ENCODE results near the gene TRPV4.

Gene TRPV4

GRCh38 chr12:109789526-109790048 is 43.6 kb downstream of the TRPV4 start:
- H2AFZ ChIP-seq (ENCODE audit: low read depth): no peak overlapping the region
- H3K4me2 ChIP-seq: no peak overlapping the region
- no peaks in the 10 kb centered on the region for H4K20me1 ChIP-seq (ENCODE audit: insufficient read depth)
- no peaks in the 10 kb centered on the region for H3K36me3 ChIP-seq (ENCODE audit: insufficient read depth)
- no peaks in the 10 kb centered on the region for H3K4me1 ChIP-seq (ENCODE audit: low read depth, poor library complexity, severe bottlenecking)
- H3K79me2 ChIP-seq (ENCODE audit: insufficient read depth, low read depth): no peaks in the 10 kb centered on the region
- H3K27me3 ChIP-seq (ENCODE audit: insufficient read depth, low read depth): no peaks in the 10 kb centered on the region; the same call in 1 of the 2 replicates
- no peak overlapping the region for H3K9ac ChIP-seq
- TF ChIP-seq CTCF (conservative IDR thresholded peaks at IDR 0.05; ENCODE audit: low read depth, low read length): no peak
- no peak overlapping the region for H3K27ac ChIP-seq
- no peak overlapping the region for H3K4me3 ChIP-seq (IDR thresholded peaks at IDR 0.05; ENCODE audit: insufficient read depth, low read depth, low read length)

- Histone ChIP-seq H3K79me2 (ENCODE audit: insufficient read depth, low read depth) (no peaks in the 10 kb centered on the region), H3K27me3 (ENCODE audit: insufficient read depth, low read depth) (no peaks in the 10 kb centered on the region), H2AFZ (ENCODE audit: low read depth) (no peak overlapping the region), H4K20me1 (ENCODE audit: insufficient read depth) (no peaks in the 10 kb centered on the region), H3K27ac (no peak overlapping the region), H3K4me2 (no peak overlapping the region), H3K36me3 (ENCODE audit: insufficient read depth) (no peaks in the 10 kb centered on the region), H3K9ac (no peak overlapping the region), H3K4me1 (ENCODE audit: low read depth, poor library complexity, severe bottlenecking) (no peaks in the 10 kb centered on the region), H3K4me3 (IDR thresholded peaks at IDR 0.05; ENCODE audit: insufficient read depth, low read depth, low read length) (no peak overlapping the region)
- TF ChIP-seq CTCF (conservative IDR thresholded peaks at IDR 0.05; ENCODE audit: low read depth, low read length): no peak
Measured at GRCh38 chr12:109786799-109787198, 46.4 kb downstream of the TRPV4 start.

- H2AFZ ChIP-seq (ENCODE audit: low read depth): no peak overlapping the region
- H3K79me2 ChIP-seq (ENCODE audit: insufficient read depth, low read depth): no peaks in the 10 kb centered on the region
- H3K4me3 ChIP-seq (IDR thresholded peaks at IDR 0.05; ENCODE audit: insufficient read depth, low read depth, low read length): no peak overlapping the region
- H3K27ac ChIP-seq: no peak overlapping the region
- no peaks in the 10 kb centered on the region for H3K27me3 ChIP-seq (ENCODE audit: insufficient read depth, low read depth)
- TF ChIP-seq CTCF (conservative IDR thresholded peaks at IDR 0.05; ENCODE audit: low read depth, low read length): no peak
- no peak overlapping the region for H3K9ac ChIP-seq
- no peak overlapping the region for H3K4me2 ChIP-seq
- H4K20me1 ChIP-seq (ENCODE audit: insufficient read depth): no peaks in the 10 kb centered on the region
- no peaks in the 10 kb centered on the region for H3K36me3 ChIP-seq (ENCODE audit: insufficient read depth)
- H3K4me1 ChIP-seq (ENCODE audit: low read depth, poor library complexity, severe bottlenecking): no peaks in the 10 kb centered on the region
Measured at GRCh38 chr12:109785854-109786253, 47.3 kb downstream of the TRPV4 start.

GRCh38 chr12:109783965-109784244 is 49.3 kb downstream of the TRPV4 start:
- H2AFZ ChIP-seq (ENCODE audit: low read depth): no peak overlapping the region
- no peak for TF ChIP-seq CTCF (conservative IDR thresholded peaks at IDR 0.05; ENCODE audit: low read depth, low read length)

More at GRCh38 chr12:109783965-109784244, 49.3 kb downstream of the TRPV4 start:
- Histone ChIP-seq H3K4me1 (ENCODE audit: low read depth, poor library complexity, severe bottlenecking) (no peaks in the 10 kb centered on the region), H3K36me3 (ENCODE audit: insufficient read depth) (no peaks in the 10 kb centered on the region), H3K4me2 (no peak overlapping the region), H3K4me3 (IDR thresholded peaks at IDR 0.05; ENCODE audit: insufficient read depth, low read depth, low read length) (no peak overlapping the region), H3K9ac (no peak overlapping the region), H3K27me3 (ENCODE audit: insufficient read depth, low read depth) (no peaks in the 10 kb centered on the region), H4K20me1 (ENCODE audit: insufficient read depth) (no peaks in the 10 kb centered on the region), H3K27ac (no peak overlapping the region), H3K79me2 (ENCODE audit: insufficient read depth, low read depth) (no peaks in the 10 kb centered on the region)
